ENCODE measurements around the gene ZBTB46.

DNA sequence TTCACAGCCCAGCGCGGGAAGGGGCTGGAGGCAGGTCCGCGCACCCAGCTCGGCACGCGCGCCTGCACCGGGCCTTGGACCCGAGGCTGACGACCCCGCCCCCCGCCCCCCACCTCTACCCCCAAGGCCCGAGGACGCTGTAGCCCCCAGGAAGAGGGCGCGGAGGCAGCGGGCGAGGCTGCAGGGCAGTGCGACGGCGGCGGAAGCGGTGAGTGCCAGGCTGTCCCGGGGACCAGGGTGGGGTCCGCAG is 93.4 kb downstream of the ZBTB46 start:
- TF ChIP-seq, protein P1, sequence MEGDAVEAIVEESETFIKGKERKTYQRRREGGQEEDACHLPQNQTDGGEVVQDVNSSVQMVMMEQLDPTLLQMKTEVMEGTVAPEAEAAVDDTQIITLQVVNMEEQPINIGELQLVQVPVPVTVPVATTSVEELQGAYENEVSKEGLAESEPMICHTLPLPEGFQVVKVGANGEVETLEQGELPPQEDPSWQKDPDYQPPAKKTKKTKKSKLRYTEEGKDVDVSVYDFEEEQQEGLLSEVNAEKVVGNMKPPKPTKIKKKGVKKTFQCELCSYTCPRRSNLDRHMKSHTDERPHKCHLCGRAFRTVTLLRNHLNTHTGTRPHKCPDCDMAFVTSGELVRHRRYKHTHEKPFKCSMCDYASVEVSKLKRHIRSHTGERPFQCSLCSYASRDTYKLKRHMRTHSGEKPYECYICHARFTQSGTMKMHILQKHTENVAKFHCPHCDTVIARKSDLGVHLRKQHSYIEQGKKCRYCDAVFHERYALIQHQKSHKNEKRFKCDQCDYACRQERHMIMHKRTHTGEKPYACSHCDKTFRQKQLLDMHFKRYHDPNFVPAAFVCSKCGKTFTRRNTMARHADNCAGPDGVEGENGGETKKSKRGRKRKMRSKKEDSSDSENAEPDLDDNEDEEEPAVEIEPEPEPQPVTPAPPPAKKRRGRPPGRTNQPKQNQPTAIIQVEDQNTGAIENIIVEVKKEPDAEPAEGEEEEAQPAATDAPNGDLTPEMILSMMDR (IDR thresholded peaks at IDR 0.05; ENCODE audit: insufficient read depth, low read length, poor library complexity, severe bottlenecking): no peak
- TF ChIP-seq EZH2phosphoT487 (conservative IDR thresholded peaks at IDR 0.05; ENCODE audit: low read length): no peak

Data from SU-DHL-6 (cell line).